H1 (cell line): ENCODE measurements around the gene ARHGAP15. TPM values are rescaled to one million over a fixed set of nuclear protein-coding genes. Genes with fewer than 3 reads are reported as not detected.

Experiments
- CEBPB ChIP-seq: IDR thresholded peaks from 2 replicates; pipeline ENCODE4 v1.6.1; 2012; ENCODE audit warnings: low read depth, low read length
- CHD7 ChIP-seq: fragments of 300-600 bp; sonication (generic); IDR thresholded peaks from 2 replicates; pipeline ENCODE4 v1.7.1; 2012; ENCODE audit warnings: low read length, moderate library complexity, mild to moderate bottlenecking, inconsistent platforms; ENCODE audit not compliant: insufficient replicate concordance
- EGR1 ChIP-seq: IDR thresholded peaks from 2 replicates; pipeline ENCODE4 v1.6.1; 2011; ENCODE audit warnings: low read depth, low read length, borderline replicate concordance
- EP300 ChIP-seq, 2 experiments: IDR thresholded peaks; 1 replicate in 1 of 2; 2 replicates in 1 of 2; pipeline ENCODE4 v1.6.1; 2011 to 2012; ENCODE audit warnings: low read depth in 2 of 2, low read length in 2 of 2, mild to moderate bottlenecking in 2 of 2, borderline replicate concordance in 1 of 2, inconsistent platforms in 1 of 2, moderate library complexity in 1 of 2
- FOSL1 ChIP-seq: IDR thresholded peaks from 2 replicates; pipeline ENCODE4 v1.6.1; 2011; ENCODE audit warnings: mild to moderate bottlenecking, low read depth, low read length, moderate library complexity; ENCODE audit not compliant: insufficient read depth
- polyA plus RNA-seq, 7 experiments: library from polyadenylated mRNA; depleted of rRNA in 3 of 7; stranded (reverse) in 5 of 7; unstranded in 2 of 7; fragments of >200 nt in 5 of 7; fragments of 200-250 nt in 2 of 7; gene quantifications; 1 replicate in 5 of 7; 2 replicates in 1 of 7; 4 replicates in 1 of 7; pipeline versions ENCODE4 v1.2.1 to v1.2.3, GENCODE V29; 2011 to 2013; ENCODE audit warnings: missing spikeins in 2 of 7, mixed read lengths in 2 of 7
- total RNA-seq: library from RNA; stranded (reverse); fragmentation: NEBNext Ultra II Directional; extraction: Animal tissue kit (Norgen Biotek cat#: 25700); gene quantifications from 2 replicates; pipeline ENCODE4 v1.2.1, GENCODE V29; 2021

The ARHGAP15 gene
- total and polyA plus RNA-seq, 2 of the 8 experiments (the other 6 are each of a cell fraction or from before 2014, with no cell fraction given), result not detected

DNA sequence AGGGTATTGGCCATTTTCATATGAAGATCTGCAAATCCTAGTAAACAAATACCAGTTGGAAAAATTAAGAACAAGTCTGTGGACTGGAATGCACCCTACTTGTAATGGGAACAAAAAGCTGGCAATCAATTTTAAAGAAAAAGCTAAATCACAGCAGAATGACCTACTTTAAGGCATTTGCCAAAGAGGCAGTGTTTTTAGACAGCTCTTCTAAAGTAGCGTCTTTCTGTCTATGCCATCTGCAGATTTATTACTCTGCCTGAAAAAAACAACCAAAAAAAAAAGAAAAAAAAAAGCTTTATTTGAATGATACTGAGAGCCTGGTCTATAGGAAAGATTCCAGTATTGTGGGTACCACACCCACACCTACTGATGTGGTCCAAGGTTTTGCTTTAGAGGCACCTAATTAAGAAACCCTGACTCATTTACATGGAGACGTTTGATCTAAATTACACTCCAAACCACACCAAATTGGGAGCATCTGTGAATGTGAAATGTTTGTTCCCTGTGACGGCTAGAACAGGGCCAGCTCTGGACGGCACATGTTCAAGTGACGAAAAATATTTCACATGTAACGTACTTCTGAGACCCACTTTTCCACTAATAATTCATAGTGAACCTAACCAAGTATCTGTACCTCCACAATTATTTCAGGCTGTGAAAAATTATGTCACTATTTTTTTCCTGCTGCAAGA lies 597.1 kb downstream of the ARHGAP15 start (continued):
- no peak for TF ChIP-seq EGR1
- no peak for TF ChIP-seq CEBPB
- no peak for TF ChIP-seq CHD7
- no peak for TF ChIP-seq FOSL1
- TF ChIP-seq EP300 (IDR thresholded peaks at IDR 0.05; ENCODE audit: borderline replicate concordance in 1 of 2, low read depth in 2 of 2, low read length in 2 of 2), result no peak
